ENCODE data around the gene BLVRB.

- TF ChIP-seq CTCF (conservative IDR thresholded peaks at IDR 0.05; ENCODE audit: low read depth in 2 of 2) (no peak), EZH2 (IDR thresholded peaks at IDR 0.05; ENCODE audit: low read depth, unreplicated experiment) (no peak), REST (IDR thresholded peaks at IDR 0.05; ENCODE audit: unreplicated experiment) (no peak), CREB1 (CRISPR knock-in tag; IDR thresholded peaks at IDR 0.05; ENCODE audit: low read depth) (no peak), NANOG (IDR thresholded peaks at IDR 0.05; ENCODE audit: borderline replicate concordance) (no peak), POLR2AphosphoS5 (IDR thresholded peaks at IDR 0.05; ENCODE audit: low read depth) (no peak), ETS1 (IDR thresholded peaks at IDR 0.05) (no peak), EZH2phosphoT487 (IDR thresholded peaks at IDR 0.05; ENCODE audit: unreplicated experiment) (no peak), ZNF331 (CRISPR knock-in tag; IDR thresholded peaks at IDR 0.05; ENCODE audit: low read depth) (no peak), ZNF114 (CRISPR knock-in tag; IDR thresholded peaks at IDR 0.05) (no peak), JUNB (IDR thresholded peaks at IDR 0.05; ENCODE audit: unreplicated experiment) (no peak), ZNF462 (CRISPR knock-in tag; IDR thresholded peaks at IDR 0.05) (no peak), STAT1 (IDR thresholded peaks at IDR 0.05; ENCODE audit: unreplicated experiment) (no peak)
Observed at GRCh38 chr19:40469011-40469410, 3.5 kb upstream of the BLVRB start.
